ENCODE results near the gene EFNA3.

GRCh38 chr1:155032886-155033285 lies 45.8 kb upstream of the EFNA3 start:
- TF ChIP-seq CTCF (optimal IDR thresholded peaks at IDR 0.05 in 1 of 3, IDR thresholded peaks at IDR 0.05 in 1 of 3, conservative IDR thresholded peaks at IDR 0.05 in 1 of 3; ENCODE audit: extremely low read depth in 1 of 3, insufficient read depth in 2 of 3, low read length in 3 of 3): no peak
- no peak for TF ChIP-seq EZH2 (IDR thresholded peaks at IDR 0.05; ENCODE audit: low read length)

All from keratinocyte (primary cell).